Erythroblast (primary cell): ENCODE measurements around the gene C3.

Experiments used
- GATA1 ChIP-seq: IDR thresholded peaks from 2 replicates; pipeline ENCODE4 v1.6.1; 2011; ENCODE audit warnings: low read depth, mild to moderate bottlenecking, control low read depth, low read length, moderate library complexity
- POLR2A ChIP-seq: IDR thresholded peaks from 2 replicates; pipeline ENCODE4 v1.6.1; 2011; ENCODE audit warnings: mild to moderate bottlenecking, low read length

DNA sequence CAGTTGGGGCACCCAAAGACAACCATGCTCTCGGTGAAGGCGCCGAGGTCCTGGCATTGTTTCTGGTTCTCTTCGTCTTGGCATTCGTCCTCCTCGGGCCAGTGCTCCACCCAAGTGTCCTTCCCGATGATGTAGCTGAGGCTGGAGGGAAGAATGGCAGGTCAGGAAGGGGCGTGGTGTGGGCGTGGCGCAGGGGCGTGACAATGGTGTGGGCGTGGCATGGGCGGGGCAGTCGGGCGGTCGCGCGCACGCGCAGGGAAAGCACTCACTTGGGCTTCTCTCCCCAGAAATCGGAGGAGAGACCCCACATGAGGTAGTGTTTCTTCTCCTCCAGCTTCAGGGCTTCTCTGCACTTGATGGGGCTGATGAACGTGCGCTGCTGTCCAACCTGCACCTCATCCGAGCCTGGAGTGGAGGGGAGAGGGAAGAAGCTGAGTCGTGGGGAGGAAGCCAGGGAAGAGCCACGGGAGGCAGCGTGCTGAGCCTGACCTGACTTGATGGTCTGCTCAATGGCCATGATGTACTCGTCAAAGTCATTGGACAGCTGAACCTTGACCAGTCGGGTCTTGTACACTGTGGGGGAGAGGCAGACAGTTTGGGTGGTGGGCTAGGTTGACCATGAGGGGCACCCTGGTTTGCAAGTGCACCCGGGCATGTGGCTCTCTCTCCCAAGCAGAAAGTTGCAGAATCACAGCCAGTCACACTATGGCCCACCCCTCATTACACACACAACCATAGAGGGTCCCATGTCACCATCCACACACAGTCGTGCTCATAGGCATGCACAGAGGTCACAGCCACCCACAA lies 42.4 kb downstream of the C3 start:
- TF ChIP-seq POLR2A: no peak
- no peak for TF ChIP-seq GATA1
